HEK293 (cell line): ENCODE data around the gene ANKRD63.
A peak's percentile ranks its signal among the peaks of the same experiment; 100 is the strongest.

Experiments used
- CTCF ChIA-PET: fragments of 350-600 bp; formaldehyde crosslinking; extraction: SDS; loops from one replicate; lab custom pipeline; 2021; ENCODE audit warnings: antibody characterized with exemption; lab: Yijun Ruan, JAX
- POLR2A ChIA-PET: fragments of 300-600 bp; formaldehyde crosslinking; extraction: SDS; loops from one replicate; lab custom pipeline; 2020; ENCODE audit warnings: antibody characterized with exemption, inconsistent platforms; lab: Yijun Ruan, JAX
- H3K27ac ChIP-seq: fragments of 200-500 bp; sonication (Bioruptor generic); 2 replicates; pipeline ENCODE4 v1.5.1; 2014; ENCODE audit warnings: low read depth, low read length, control low read depth, inconsistent platforms; ENCODE audit errors: extremely low read depth
- H3K36me3 ChIP-seq, 2 experiments: fragments of 200-500 bp in 1 of 2; sonication (Bioruptor generic) in 1 of 2; 1 replicate in 1 of 2; 2 replicates in 1 of 2; pipeline ENCODE4 v1.5.1; 2014 to 2017; ENCODE audit warnings: inconsistent platforms in 2 of 2, low read length in 2 of 2; ENCODE audit not compliant: control insufficient read depth in 2 of 2, insufficient read depth in 1 of 2
- H3K4me1 ChIP-seq: fragments of 200-500 bp; sonication (Bioruptor generic); 2 replicates; pipeline ENCODE4 v1.5.1; 2014; ENCODE audit warnings: mild to moderate bottlenecking, low read length, inconsistent platforms; ENCODE audit not compliant: control insufficient read depth, insufficient read depth
- H3K4me3 ChIP-seq: 2 replicates; pipeline ENCODE4 v1.5.1; 2011; ENCODE audit warnings: low read depth, mild to moderate bottlenecking, control low read depth, low read length, moderate library complexity
- H3K9me3 ChIP-seq: fragments of 200-500 bp; sonication (Bioruptor generic); 2 replicates; pipeline ENCODE4 v1.5.1; 2014; ENCODE audit warnings: low read depth, low read length, inconsistent platforms; ENCODE audit not compliant: control insufficient read depth, insufficient read depth
- EGR2 ChIP-seq: fragments of 450-650 bp; formaldehyde crosslinking; IDR thresholded peaks from 2 replicates; pipeline ENCODE4 v1.5.1; 2016; ENCODE audit warnings: low read depth, missing biosample characterization, missing genetic modification characterization
- GFI1B ChIP-seq: fragments of 450-650 bp; formaldehyde crosslinking; IDR thresholded peaks from 2 replicates; pipeline ENCODE4 v1.5.1; 2016; ENCODE audit warnings: missing biosample characterization, missing genetic modification characterization
- PRDM1 ChIP-seq: fragments of 450-650 bp; formaldehyde crosslinking; IDR thresholded peaks from 2 replicates; pipeline ENCODE4; 2016; ENCODE audit warnings: missing biosample characterization, missing genetic modification characterization
- RBAK ChIP-seq: fragments of 450-650 bp; formaldehyde crosslinking; IDR thresholded peaks from 2 replicates; pipeline ENCODE4 v1.5.1; 2016; ENCODE audit warnings: missing biosample characterization, missing genetic modification characterization
- ZBTB20 ChIP-seq: fragments of 450-650 bp; formaldehyde crosslinking; IDR thresholded peaks from 2 replicates; pipeline ENCODE4 v1.5.1; 2016; ENCODE audit warnings: missing biosample characterization, missing genetic modification characterization
- ZFHX2 ChIP-seq: fragments of 450-650 bp; formaldehyde crosslinking; conservative IDR thresholded peaks from 2 replicates; pipeline ENCODE4 v1.5.1; 2016; ENCODE audit warnings: missing biosample characterization, missing genetic modification characterization
- ZNF114 ChIP-seq: fragments of 450-650 bp; formaldehyde crosslinking; IDR thresholded peaks from 2 replicates; pipeline ENCODE4 v1.5.0; 2017; ENCODE audit warnings: missing biosample characterization, missing genetic modification characterization
- ZNF146 ChIP-seq: fragments of 450-650 bp; formaldehyde crosslinking; IDR thresholded peaks from 2 replicates; pipeline ENCODE4 v1.5.1; 2016; ENCODE audit warnings: missing biosample characterization, missing genetic modification characterization
- ZNF174 ChIP-seq: fragments of 450-650 bp; formaldehyde crosslinking; IDR thresholded peaks from 2 replicates; pipeline ENCODE4 v1.5.0; 2017; ENCODE audit warnings: missing biosample characterization, mild to moderate bottlenecking, missing genetic modification characterization
- ZNF341 ChIP-seq: fragments of 450-650 bp; formaldehyde crosslinking; IDR thresholded peaks from 2 replicates; pipeline ENCODE4; 2016; ENCODE audit warnings: low read depth, missing biosample characterization, missing genetic modification characterization
- ZNF426 ChIP-seq: fragments of 450-650 bp; formaldehyde crosslinking; IDR thresholded peaks from 2 replicates; pipeline ENCODE4 v1.5.1; 2017; ENCODE audit warnings: missing biosample characterization, missing genetic modification characterization, mild to moderate bottlenecking, inconsistent platforms, moderate library complexity
- ZNF600 ChIP-seq: fragments of 450-650 bp; formaldehyde crosslinking; IDR thresholded peaks from 2 replicates; pipeline ENCODE4 v1.5.1; 2016; ENCODE audit warnings: missing biosample characterization, missing genetic modification characterization
- ZNF610 ChIP-seq: fragments of 450-650 bp; formaldehyde crosslinking; IDR thresholded peaks from 2 replicates; pipeline ENCODE4 v1.5.1; 2016; ENCODE audit warnings: missing biosample characterization, missing genetic modification characterization, borderline replicate concordance
- ZNF701 ChIP-seq: fragments of 450-650 bp; formaldehyde crosslinking; IDR thresholded peaks from 2 replicates; pipeline ENCODE4 v1.5.1; 2016; ENCODE audit warnings: missing biosample characterization, missing genetic modification characterization
- ZNF776 ChIP-seq: fragments of 450-650 bp; formaldehyde crosslinking; IDR thresholded peaks from 2 replicates; pipeline ENCODE4 v1.5.0; 2017; ENCODE audit warnings: missing biosample characterization, missing genetic modification characterization, borderline replicate concordance
- ZSCAN23 ChIP-seq: fragments of 450-650 bp; formaldehyde crosslinking; IDR thresholded peaks from 2 replicates; pipeline ENCODE4 v1.5.1; 2016; ENCODE audit warnings: missing biosample characterization, missing genetic modification characterization
- TF ChIP-seq, protein P1 (sequence below): fragments of 450-650 bp; formaldehyde crosslinking; IDR thresholded peaks from 2 replicates; pipeline ENCODE4 v1.5.1; 2016; ENCODE audit warnings: missing biosample characterization, missing genetic modification characterization
- TF ChIP-seq, protein P2 (sequence below): fragments of 450-650 bp; formaldehyde crosslinking; conservative IDR thresholded peaks from 2 replicates; pipeline ENCODE4 v1.5.1; 2016; ENCODE audit warnings: low read depth, missing biosample characterization, missing genetic modification characterization
- TF ChIP-seq, protein P3 (sequence below): fragments of 450-650 bp; IDR thresholded peaks from 2 replicates; pipeline ENCODE4 v1.5.1; 2018; ENCODE audit warnings: missing biosample characterization, missing genetic modification characterization
- TF ChIP-seq, protein P4 (sequence below): fragments of 450-650 bp; formaldehyde crosslinking; IDR thresholded peaks from 2 replicates; pipeline ENCODE4 v1.5.1; 2016; ENCODE audit warnings: missing biosample characterization, missing genetic modification characterization
- TF ChIP-seq, protein P5 (sequence below): fragments of 450-650 bp; formaldehyde crosslinking; IDR thresholded peaks from 2 replicates; pipeline ENCODE4 v1.5.1; 2016; ENCODE audit warnings: missing biosample characterization, missing genetic modification characterization

ANKRD63 gene

DNA sequence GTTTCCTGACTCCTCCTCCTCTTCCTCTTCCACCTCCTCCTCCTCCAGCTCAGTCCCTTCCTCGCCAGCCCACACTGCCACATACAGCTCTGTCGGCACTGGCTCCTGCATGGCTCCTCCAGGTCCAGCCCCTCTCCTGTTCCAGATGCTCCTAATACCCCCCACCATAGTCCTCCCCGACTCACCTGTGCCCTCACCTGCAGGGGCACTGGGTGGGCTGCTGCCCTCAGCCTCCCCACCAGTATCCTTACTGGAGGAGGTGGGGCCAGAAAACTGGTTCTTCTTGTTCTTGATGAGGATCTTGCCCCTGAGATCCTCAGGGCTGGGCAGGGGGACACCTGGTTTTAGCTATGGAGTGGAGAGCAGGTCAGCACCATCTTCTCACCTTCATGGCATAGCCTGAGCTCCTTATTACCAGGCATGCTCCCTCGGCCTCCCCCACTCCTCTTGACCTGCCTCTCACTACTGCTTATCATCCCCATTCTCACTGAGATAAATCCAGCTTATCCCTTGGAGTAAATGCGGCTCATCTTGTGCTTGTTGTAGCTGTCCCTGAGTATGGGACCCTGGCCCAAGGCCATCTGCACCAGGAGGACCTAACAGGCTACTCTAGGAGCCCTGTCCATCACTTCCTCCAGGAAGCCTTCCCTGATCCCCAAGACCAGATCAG, 13.8 kb upstream of the ANKRD63 start:
- Histone ChIP-seq H3K4me1 (no peaks in the 10 kb centered on the region), H3K27ac (no peak overlapping the region), H3K9me3 (no peaks in the 10 kb centered on the region), H3K4me3 (no peak overlapping the region), H3K36me3 (no peaks in the 10 kb centered on the region)
- POLR2A ChIA-PET: no interaction called here
- TF ChIP-seq EGR2 (tag by site-specific recombination): peak; percentile 38; the same call in 1 of the 2 replicates
- TF ChIP-seq, protein P1, sequence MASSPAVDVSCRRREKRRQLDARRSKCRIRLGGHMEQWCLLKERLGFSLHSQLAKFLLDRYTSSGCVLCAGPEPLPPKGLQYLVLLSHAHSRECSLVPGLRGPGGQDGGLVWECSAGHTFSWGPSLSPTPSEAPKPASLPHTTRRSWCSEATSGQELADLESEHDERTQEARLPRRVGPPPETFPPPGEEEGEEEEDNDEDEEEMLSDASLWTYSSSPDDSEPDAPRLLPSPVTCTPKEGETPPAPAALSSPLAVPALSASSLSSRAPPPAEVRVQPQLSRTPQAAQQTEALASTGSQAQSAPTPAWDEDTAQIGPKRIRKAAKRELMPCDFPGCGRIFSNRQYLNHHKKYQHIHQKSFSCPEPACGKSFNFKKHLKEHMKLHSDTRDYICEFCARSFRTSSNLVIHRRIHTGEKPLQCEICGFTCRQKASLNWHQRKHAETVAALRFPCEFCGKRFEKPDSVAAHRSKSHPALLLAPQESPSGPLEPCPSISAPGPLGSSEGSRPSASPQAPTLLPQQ (tag by site-specific recombination): no peak
- TF ChIP-seq, protein P2, sequence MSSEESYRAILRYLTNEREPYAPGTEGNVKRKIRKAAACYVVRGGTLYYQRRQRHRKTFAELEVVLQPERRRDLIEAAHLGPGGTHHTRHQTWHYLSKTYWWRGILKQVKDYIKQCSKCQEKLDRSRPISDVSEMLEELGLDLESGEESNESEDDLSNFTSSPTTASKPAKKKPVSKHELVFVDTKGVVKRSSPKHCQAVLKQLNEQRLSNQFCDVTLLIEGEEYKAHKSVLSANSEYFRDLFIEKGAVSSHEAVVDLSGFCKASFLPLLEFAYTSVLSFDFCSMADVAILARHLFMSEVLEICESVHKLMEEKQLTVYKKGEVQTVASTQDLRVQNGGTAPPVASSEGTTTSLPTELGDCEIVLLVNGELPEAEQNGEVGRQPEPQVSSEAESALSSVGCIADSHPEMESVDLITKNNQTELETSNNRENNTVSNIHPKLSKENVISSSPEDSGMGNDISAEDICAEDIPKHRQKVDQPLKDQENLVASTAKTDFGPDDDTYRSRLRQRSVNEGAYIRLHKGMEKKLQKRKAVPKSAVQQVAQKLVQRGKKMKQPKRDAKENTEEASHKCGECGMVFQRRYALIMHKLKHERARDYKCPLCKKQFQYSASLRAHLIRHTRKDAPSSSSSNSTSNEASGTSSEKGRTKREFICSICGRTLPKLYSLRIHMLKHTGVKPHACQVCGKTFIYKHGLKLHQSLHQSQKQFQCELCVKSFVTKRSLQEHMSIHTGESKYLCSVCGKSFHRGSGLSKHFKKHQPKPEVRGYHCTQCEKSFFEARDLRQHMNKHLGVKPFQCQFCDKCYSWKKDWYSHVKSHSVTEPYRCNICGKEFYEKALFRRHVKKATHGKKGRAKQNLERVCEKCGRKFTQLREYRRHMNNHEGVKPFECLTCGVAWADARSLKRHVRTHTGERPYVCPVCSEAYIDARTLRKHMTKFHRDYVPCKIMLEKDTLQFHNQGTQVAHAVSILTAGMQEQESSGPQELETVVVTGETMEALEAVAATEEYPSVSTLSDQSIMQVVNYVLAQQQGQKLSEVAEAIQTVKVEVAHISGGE: no peak
- TF ChIP-seq ZNF146 (tag by site-specific recombination): no peak
- TF ChIP-seq ZNF776 (tag by site-specific recombination): no peak
- no peak for TF ChIP-seq ZNF610 (tag by site-specific recombination)
- peak; percentile 32; the same call in 1 of the 2 replicates for TF ChIP-seq ZFHX2 (tag by site-specific recombination)
- TF ChIP-seq RBAK (tag by site-specific recombination): no peak
- CTCF ChIA-PET: interaction anchor here (0.7 to 1.0 kb wide), 4 partner anchors 13 to 23 kb away, joined by 3 to 4 read pairs (median 3); no protein-coding TSS in a partner anchor

DNA sequence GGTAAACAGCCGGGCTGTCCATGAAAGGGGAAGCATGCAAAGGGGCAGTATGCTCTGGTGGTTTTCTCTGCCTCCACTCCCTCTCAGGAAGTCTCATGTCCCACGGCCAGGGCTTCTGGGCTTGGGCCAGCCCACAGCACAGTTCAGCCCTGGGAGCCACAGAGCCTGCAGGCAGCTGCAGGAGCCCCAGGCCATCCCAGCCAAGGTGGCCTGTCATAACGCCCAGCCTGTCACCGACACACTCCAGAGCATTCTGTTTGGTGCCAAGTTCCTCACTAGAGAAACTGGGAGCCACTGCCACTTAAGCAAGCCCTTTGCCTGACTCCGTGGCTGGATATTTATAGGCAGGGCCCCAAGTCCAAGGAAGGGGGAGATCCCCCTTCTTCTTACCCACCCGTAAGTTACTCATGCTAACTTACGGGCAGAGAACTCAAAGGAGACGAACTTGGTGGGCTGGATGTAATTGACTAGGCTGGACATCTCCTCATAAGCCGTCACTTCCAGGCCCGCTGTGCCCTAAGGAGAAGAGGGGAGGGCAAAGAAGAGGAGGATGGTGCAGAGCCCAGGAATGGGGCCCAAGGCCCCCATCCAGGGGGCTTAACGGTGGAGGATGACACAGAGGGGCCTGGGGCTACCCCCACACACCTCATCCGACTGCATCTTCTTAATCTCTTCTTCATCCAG, 13.2 kb upstream of the ANKRD63 start:
- Histone ChIP-seq H3K9me3 (no peaks in the 10 kb centered on the region), H3K27ac (no peak overlapping the region), H3K36me3 (no peaks in the 10 kb centered on the region), H3K4me3 (no peak overlapping the region), H3K4me1 (no peaks in the 10 kb centered on the region; the same call in 1 of the 2 replicates)
- POLR2A ChIA-PET: no interaction called here
- CTCF ChIA-PET: interaction anchor here (0.7 to 1.4 kb wide), 6 partner anchors 14 to 42 kb away, joined by 3 to 4 read pairs (median 3); no protein-coding TSS in a partner anchor
- TF ChIP-seq ZNF426 (no peak), ZNF600 (no peak), ZNF114 (no peak), GFI1B (tag by site-specific recombination) (no peak), ZSCAN23 (tag by site-specific recombination) (no peak), ZNF341 (no peak), ZBTB20 (tag by site-specific recombination) (no peak), PRDM1 (tag by site-specific recombination) (no peak), ZNF701 (tag by site-specific recombination) (no peak), ZNF174 (tag by site-specific recombination) (no peak)
- TF ChIP-seq, protein P3, sequence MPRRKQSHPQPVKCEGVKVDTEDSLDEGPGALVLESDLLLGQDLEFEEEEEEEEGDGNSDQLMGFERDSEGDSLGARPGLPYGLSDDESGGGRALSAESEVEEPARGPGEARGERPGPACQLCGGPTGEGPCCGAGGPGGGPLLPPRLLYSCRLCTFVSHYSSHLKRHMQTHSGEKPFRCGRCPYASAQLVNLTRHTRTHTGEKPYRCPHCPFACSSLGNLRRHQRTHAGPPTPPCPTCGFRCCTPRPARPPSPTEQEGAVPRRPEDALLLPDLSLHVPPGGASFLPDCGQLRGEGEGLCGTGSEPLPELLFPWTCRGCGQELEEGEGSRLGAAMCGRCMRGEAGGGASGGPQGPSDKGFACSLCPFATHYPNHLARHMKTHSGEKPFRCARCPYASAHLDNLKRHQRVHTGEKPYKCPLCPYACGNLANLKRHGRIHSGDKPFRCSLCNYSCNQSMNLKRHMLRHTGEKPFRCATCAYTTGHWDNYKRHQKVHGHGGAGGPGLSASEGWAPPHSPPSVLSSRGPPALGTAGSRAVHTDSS (tag by site-specific recombination): no peak
- TF ChIP-seq, protein P4, sequence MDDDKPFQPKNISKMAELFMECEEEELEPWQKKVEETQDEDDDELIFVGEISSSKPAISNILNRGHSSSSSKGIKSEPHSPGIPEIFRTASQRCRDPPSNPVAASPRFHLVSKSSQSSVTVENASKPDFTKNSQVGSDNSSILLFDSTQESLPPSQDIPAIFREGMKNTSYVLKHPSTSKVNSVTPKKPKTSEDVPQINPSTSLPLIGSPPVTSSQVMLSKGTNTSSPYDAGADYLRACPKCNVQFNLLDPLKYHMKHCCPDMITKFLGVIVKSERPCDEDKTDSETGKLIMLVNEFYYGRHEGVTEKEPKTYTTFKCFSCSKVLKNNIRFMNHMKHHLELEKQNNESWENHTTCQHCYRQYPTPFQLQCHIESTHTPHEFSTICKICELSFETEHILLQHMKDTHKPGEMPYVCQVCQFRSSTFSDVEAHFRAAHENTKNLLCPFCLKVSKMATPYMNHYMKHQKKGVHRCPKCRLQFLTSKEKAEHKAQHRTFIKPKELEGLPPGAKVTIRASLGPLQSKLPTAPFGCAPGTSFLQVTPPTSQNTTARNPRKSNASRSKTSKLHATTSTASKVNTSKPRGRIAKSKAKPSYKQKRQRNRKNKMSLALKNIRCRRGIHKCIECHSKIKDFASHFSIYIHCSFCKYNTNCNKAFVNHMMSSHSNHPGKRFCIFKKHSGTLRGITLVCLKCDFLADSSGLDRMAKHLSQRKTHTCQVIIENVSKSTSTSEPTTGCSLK (tag by site-specific recombination): no peak
- TF ChIP-seq, protein P5, sequence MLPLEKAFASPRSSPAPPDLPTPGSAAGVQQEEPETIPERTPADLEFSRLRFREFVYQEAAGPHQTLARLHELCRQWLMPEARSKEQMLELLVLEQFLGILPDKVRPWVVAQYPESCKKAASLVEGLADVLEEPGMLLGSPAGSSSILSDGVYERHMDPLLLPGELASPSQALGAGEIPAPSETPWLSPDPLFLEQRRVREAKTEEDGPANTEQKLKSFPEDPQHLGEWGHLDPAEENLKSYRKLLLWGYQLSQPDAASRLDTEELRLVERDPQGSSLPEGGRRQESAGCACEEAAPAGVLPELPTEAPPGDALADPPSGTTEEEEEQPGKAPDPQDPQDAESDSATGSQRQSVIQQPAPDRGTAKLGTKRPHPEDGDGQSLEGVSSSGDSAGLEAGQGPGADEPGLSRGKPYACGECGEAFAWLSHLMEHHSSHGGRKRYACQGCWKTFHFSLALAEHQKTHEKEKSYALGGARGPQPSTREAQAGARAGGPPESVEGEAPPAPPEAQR: no peak
